ENCODE results near the gene TACSTD2. TPM values are rescaled to one million over a fixed set of nuclear protein-coding genes. Genes with fewer than 3 reads are reported as not detected.

TACSTD2 gene
- total RNA-seq, 3 donors from 2014 or later = 1.1 to 335 (median 230) TPM

GRCh38 chr1:58573705-58574591 lies 3.1 kb downstream of the TACSTD2 start:
- TF ChIP-seq POLR2A (IDR thresholded peaks at IDR 0.05) (no peak), POLR2AphosphoS5 (IDR thresholded peaks at IDR 0.05) (no peak)
- TF ChIP-seq, protein P1, sequence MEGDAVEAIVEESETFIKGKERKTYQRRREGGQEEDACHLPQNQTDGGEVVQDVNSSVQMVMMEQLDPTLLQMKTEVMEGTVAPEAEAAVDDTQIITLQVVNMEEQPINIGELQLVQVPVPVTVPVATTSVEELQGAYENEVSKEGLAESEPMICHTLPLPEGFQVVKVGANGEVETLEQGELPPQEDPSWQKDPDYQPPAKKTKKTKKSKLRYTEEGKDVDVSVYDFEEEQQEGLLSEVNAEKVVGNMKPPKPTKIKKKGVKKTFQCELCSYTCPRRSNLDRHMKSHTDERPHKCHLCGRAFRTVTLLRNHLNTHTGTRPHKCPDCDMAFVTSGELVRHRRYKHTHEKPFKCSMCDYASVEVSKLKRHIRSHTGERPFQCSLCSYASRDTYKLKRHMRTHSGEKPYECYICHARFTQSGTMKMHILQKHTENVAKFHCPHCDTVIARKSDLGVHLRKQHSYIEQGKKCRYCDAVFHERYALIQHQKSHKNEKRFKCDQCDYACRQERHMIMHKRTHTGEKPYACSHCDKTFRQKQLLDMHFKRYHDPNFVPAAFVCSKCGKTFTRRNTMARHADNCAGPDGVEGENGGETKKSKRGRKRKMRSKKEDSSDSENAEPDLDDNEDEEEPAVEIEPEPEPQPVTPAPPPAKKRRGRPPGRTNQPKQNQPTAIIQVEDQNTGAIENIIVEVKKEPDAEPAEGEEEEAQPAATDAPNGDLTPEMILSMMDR (IDR thresholded peaks at IDR 0.05) = no peak
- no peaks in the 10 kb centered on the region for H3K36me3 ChIP-seq
- intact Hi-C loops (cut with DNase I; ENCODE audit: low total_unique reads) = no loop called here
- H3K4me3 ChIP-seq = peak overlapping the region in 2 of 3 donors; percentile 68 to 74
- H3K4me1 ChIP-seq = no peaks in the 10 kb centered on the region
- DNase-seq (ENCODE audit: low spot score in 2 of 2) = no peak
- no peaks in the 10 kb centered on the region for H3K9me3 ChIP-seq
- H3K27ac ChIP-seq = peak overlapping the region; percentile 86 to 98
- peaks cover 0 to 3% of the 10 kb centered on the region in 2 donors for H3K27me3 ChIP-seq

GRCh38 chr1:58573138-58573537 lies 3.9 kb downstream of the TACSTD2 start:
- intact Hi-C loops (cut with DNase I; ENCODE audit: low total_unique reads) = no loop called here
- H3K36me3 ChIP-seq = no peaks in the 10 kb centered on the region
- no peak for DNase-seq (ENCODE audit: low spot score in 2 of 2)
- TF ChIP-seq POLR2A (IDR thresholded peaks at IDR 0.05) (no peak), POLR2AphosphoS5 (IDR thresholded peaks at IDR 0.05) (no peak)
- TF ChIP-seq, protein P1 (IDR thresholded peaks at IDR 0.05) = no peak
- peaks cover 0 to 3% of the 10 kb centered on the region in 2 donors for H3K27me3 ChIP-seq
- peak overlapping the region; percentile 86 to 98 for H3K27ac ChIP-seq
- H3K9me3 ChIP-seq = no peaks in the 10 kb centered on the region
- H3K4me1 ChIP-seq = no peaks in the 10 kb centered on the region
- H3K4me3 ChIP-seq = peak overlapping the region in 2 of 3 donors; percentile 68 to 74

DNA sequence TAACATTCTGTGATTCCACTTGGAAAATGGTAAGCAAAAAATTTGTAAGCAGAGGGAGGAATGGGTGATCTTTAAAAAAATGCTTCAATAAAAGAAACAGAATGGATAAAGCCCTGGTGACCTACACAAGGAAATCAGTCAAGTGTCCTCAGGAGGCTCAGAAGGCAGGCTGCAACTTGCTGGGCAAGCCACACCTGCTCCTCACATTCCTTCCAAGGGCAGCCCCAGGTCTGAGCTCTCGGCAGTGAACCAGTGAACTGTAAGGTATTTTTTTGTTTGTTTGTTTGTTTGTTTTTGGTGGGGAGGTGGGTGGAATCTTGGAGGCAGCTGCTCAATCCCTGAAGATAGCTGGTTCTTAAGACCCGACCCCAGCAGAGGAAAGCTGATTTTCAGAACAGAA lies 4.4 kb downstream of the TACSTD2 start:
- peak overlapping the region in 2 of 3 donors; percentile 68 to 74 for H3K4me3 ChIP-seq
- peak overlapping the region; percentile 86 to 98 for H3K27ac ChIP-seq
- no peaks in the 10 kb centered on the region for H3K36me3 ChIP-seq
- DNase-seq (ENCODE audit: low spot score in 2 of 2) = peak in 1 of 2 donors; percentile 79
- intact Hi-C loops (cut with DNase I; ENCODE audit: low total_unique reads) = no loop called here
- H3K4me1 ChIP-seq = no peaks in the 10 kb centered on the region
- no peaks in the 10 kb centered on the region for H3K9me3 ChIP-seq
- TF ChIP-seq POLR2A (IDR thresholded peaks at IDR 0.05) (no peak), POLR2AphosphoS5 (IDR thresholded peaks at IDR 0.05) (no peak)
- TF ChIP-seq, protein P1 (IDR thresholded peaks at IDR 0.05) = no peak
- H3K27me3 ChIP-seq = peaks cover 0 to 3% of the 10 kb centered on the region in 2 donors

DNA sequence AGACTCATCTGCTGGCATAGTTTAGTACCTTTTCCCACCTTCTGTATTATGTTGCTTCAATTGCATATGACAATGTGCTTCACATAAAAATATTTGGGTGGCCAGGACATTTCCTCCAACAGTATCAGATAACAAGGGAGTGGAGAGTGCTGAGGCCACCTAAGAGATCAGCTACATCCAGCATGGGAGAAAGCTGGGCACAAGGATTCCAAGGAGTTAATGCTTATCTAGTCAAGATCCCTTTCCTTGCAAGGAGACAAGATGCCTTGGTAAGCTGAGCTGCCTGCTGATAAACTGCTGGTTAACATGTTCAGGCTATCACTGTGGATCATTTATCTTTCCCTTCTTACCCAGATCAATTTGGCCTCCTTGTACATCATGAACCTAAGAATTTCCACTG lies 5.4 kb downstream of the TACSTD2 start:
- TF ChIP-seq, protein P1 (IDR thresholded peaks at IDR 0.05) = no peak
- no peak for TF ChIP-seq POLR2AphosphoS5 (IDR thresholded peaks at IDR 0.05)
- TF ChIP-seq POLR2A (IDR thresholded peaks at IDR 0.05) = no peak
- Histone ChIP-seq H3K27ac (peak overlapping the region; percentile 86 to 98), H3K9me3 (no peaks in the 10 kb centered on the region), H3K36me3 (no peaks in the 10 kb centered on the region), H3K4me1 (no peaks in the 10 kb centered on the region), H3K4me3 (no peak overlapping the region), H3K27me3 (peaks cover 0 to 3% of the 10 kb centered on the region in 2 donors)
- no peak for DNase-seq (ENCODE audit: low spot score in 2 of 2)
- intact Hi-C loops (cut with DNase I; ENCODE audit: low total_unique reads) = no loop called here

- peak in 1 of 3 donors; percentile 25 for TF ChIP-seq POLR2AphosphoS5 (IDR thresholded peaks at IDR 0.05)
- TF ChIP-seq POLR2A (IDR thresholded peaks at IDR 0.05) = no peak
- TF ChIP-seq, protein P1 (IDR thresholded peaks at IDR 0.05) = no peak
- DNase-seq (ENCODE audit: low spot score in 2 of 2) = peak in 1 of 2 donors; percentile 69
- intact Hi-C loops (cut with DNase I; ENCODE audit: low total_unique reads) = no loop called here
These were observed 6.2 kb downstream of the TACSTD2 start for GRCh38 chr1:58570817-58571216.

More at GRCh38 chr1:58570817-58571216, 6.2 kb downstream of the TACSTD2 start:
- Histone ChIP-seq H3K4me3 (no peak overlapping the region), H3K27me3 (no peaks in the 10 kb centered on the region), H3K4me1 (no peaks in the 10 kb centered on the region), H3K27ac (peak overlapping the region; percentile 86 to 98), H3K9me3 (no peaks in the 10 kb centered on the region), H3K36me3 (no peaks in the 10 kb centered on the region)
